HCT116 (cell line): ENCODE data around the gene NRTN. TPM values are rescaled to one million over a fixed set of nuclear protein-coding genes. Genes with fewer than 3 reads are reported as not detected.
A peak's percentile ranks its signal among the peaks of the same experiment; 100 is the strongest.

Source experiments
- ATAC-seq: fragments of 200-7000 bp; cut with Tn5 transposase; 2 replicates; pipeline ENCODE4 v1.9.1; 2020; ENCODE audit warnings: mild to moderate bottlenecking, moderate library complexity
- BruUV-seq: library from RNA; stranded (reverse); fragments of 400-500 nt; replicated peaks from 2 replicates; lab custom pipeline; 2021; lab: Mats Ljungman, UMichigan
- CTCF ChIA-PET: fragments of 300-600 bp; sonication (Branson Sonifier 250); formaldehyde crosslinking; loops from one replicate; lab custom pipeline; 2021; ENCODE audit warnings: antibody characterized with exemption; lab: Charles Lee
- POLR2A ChIA-PET: fragments of 300-600, 350-600 bp; sonication (Branson Sonifier 250); formaldehyde crosslinking; loops from one replicate; lab custom pipeline; 2021; ENCODE audit warnings: antibody characterized with exemption; lab: Charles Lee
- RAD21 ChIA-PET, 2 experiments: fragments of 300-600 bp; sonication (Branson Sonifier 250); formaldehyde crosslinking; loops; one replicate each; lab custom pipeline; 2023; ENCODE audit warnings: low total read pairs in 2 of 2; ENCODE audit not compliant: uncharacterized antibody in 2 of 2, unreplicated experiment in 2 of 2, low non-redundant PET in 1 of 2; lab: Charles Lee
- DNase-seq: peaks from one replicate; pipeline ENCODE4 v3.0.0-alpha.2; 2010; ENCODE audit warnings: low read depth, low spot score
- H2AFZ ChIP-seq: fragments of 200-600 bp; shearing (Covaris generic), sonication (generic); 2 replicates; pipeline ENCODE4 v1.6.1; 2017; ENCODE audit warnings: low read depth, mixed run types, mixed read lengths, antibody characterized with exemption, low read length; ENCODE audit not compliant: poor library complexity, severe bottlenecking
- H3K27ac ChIP-seq: 2 replicates; pipeline ENCODE4 v1.5.1; 2012; ENCODE audit warnings: low read depth, low read length
- H3K27me3 ChIP-seq: fragments of 200-600 bp; sonication (generic); 2 replicates; pipeline ENCODE4 v1.6.1; 2016; ENCODE audit warnings: mixed run types, low read length, mixed read lengths; ENCODE audit not compliant: insufficient read depth
- H3K36me3 ChIP-seq, 2 experiments: fragments of 200-500 bp in 1 of 2; fragments of 200-600 bp in 1 of 2; sonication (Bioruptor generic) in 1 of 2; sonication (generic) in 1 of 2; 2 replicates each; pipeline versions ENCODE4 v1.5.1 to v1.6.1; 2014 to 2016; ENCODE audit warnings: low read length in 2 of 2, inconsistent platforms in 1 of 2, mixed read lengths in 1 of 2, mixed run types in 1 of 2; ENCODE audit not compliant: insufficient read depth in 2 of 2, control insufficient read depth in 1 of 2
- H3K4me1 ChIP-seq, 2 experiments: fragments of 200-600 bp in 1 of 2; sonication (generic) in 1 of 2; 2 replicates each; pipeline versions ENCODE4 v1.5.1 to v1.6.1; 2012 to 2017; ENCODE audit warnings: low read length in 2 of 2, inconsistent platforms in 1 of 2, mild to moderate bottlenecking in 1 of 2, mixed read lengths in 1 of 2, mixed run types in 1 of 2, moderate library complexity in 1 of 2; ENCODE audit not compliant: insufficient read depth in 2 of 2, control insufficient read depth in 1 of 2
- H3K4me2 ChIP-seq: fragments of 200-600 bp; sonication (generic); 2 replicates; pipeline ENCODE4 v1.6.1; 2017; ENCODE audit warnings: mixed run types, low read length, mixed read lengths
- H3K4me3 ChIP-seq, 2 experiments: fragments of 200-600 bp in 1 of 2; sonication (generic) in 1 of 2; replicated peaks in 1 of 2; 2 replicates each; pipeline ENCODE4 v1.5.1; 2011 to 2016; ENCODE audit warnings: low read length in 2 of 2, control low read depth in 1 of 2, low read depth in 1 of 2, mild to moderate bottlenecking in 1 of 2, mixed read lengths in 1 of 2, mixed run types in 1 of 2
- H3K79me2 ChIP-seq: fragments of 200-600 bp; sonication (generic); 2 replicates; pipeline ENCODE4 v1.6.1; 2017; ENCODE audit warnings: mild to moderate bottlenecking, mixed run types, low read length, moderate library complexity, mixed read lengths; ENCODE audit not compliant: insufficient read depth
- H3K9ac ChIP-seq: fragments of 200-600 bp; sonication (generic); 2 replicates; pipeline ENCODE4 v1.6.1; 2016; ENCODE audit warnings: low read length, mixed read lengths
- H3K9me2 ChIP-seq: fragments of 200-600 bp; sonication (generic), shearing (Covaris generic); 2 replicates; pipeline ENCODE4 v1.6.1; 2017; ENCODE audit warnings: mixed run types, mild to moderate bottlenecking, moderate library complexity; ENCODE audit not compliant: insufficient read depth
- H3K9me3 ChIP-seq, 2 experiments: fragments of 200-500 bp in 1 of 2; fragments of 200-600 bp in 1 of 2; sonication (Bioruptor generic) in 1 of 2; sonication (generic) in 1 of 2; 2 replicates each; pipeline ENCODE4 v1.6.1; 2014 to 2017; ENCODE audit warnings: low read length in 2 of 2, mixed read lengths in 2 of 2, inconsistent platforms in 1 of 2, low read depth in 1 of 2, mild to moderate bottlenecking in 1 of 2, mixed run types in 1 of 2, moderate library complexity in 1 of 2; ENCODE audit not compliant: control insufficient read depth in 1 of 2, insufficient read depth in 1 of 2
- H4K20me1 ChIP-seq: fragments of 200-600 bp; sonication (generic), shearing (Covaris generic); 2 replicates; pipeline ENCODE4 v1.6.1; 2017; ENCODE audit warnings: mixed run types, mild to moderate bottlenecking, moderate library complexity; ENCODE audit not compliant: insufficient read depth
- CBX3 ChIP-seq: IDR thresholded peaks from 2 replicates; pipeline ENCODE4 v1.6.1; 2012; ENCODE audit warnings: low read depth
- POLR2AphosphoS5 ChIP-seq: IDR thresholded peaks from 2 replicates; pipeline ENCODE4 v1.6.1; 2011; ENCODE audit warnings: mild to moderate bottlenecking, low read depth, low read length, moderate library complexity
- SRF ChIP-seq: IDR thresholded peaks from 2 replicates; pipeline ENCODE4 v1.6.1; 2012; ENCODE audit warnings: low read depth
- TCF7L2 ChIP-seq: IDR thresholded peaks from 2 replicates; pipeline ENCODE4 v1.7.0; 2011; ENCODE audit warnings: borderline replicate concordance, inconsistent platforms; ENCODE audit not compliant: insufficient read depth, insufficient read length; ENCODE audit errors: extremely low read depth
- intact Hi-C: fragments of 100-400 bp; cut with micrococcal nuclease; formaldehyde crosslinking; loops from 2 replicates; pipeline ENCODE4 v1.10.0; 2022
- total RNA-seq: library from RNA; stranded (reverse); gene quantifications from one replicate; pipeline ENCODE4 v1.2.1, GENCODE V29; 2021; ENCODE audit not compliant: unreplicated experiment
- TF ChIP-seq, protein P1 (sequence below), 3 experiments: fragments of 200-600 bp in 1 of 3; sonication (generic) in 1 of 3; IDR thresholded peaks in 2 of 3; conservative IDR thresholded peaks in 1 of 3; 2 replicates each; pipeline ENCODE4 v1.5.1; 2012 to 2017; ENCODE audit warnings: low read depth in 2 of 3, low read length in 2 of 3, antibody characterized with exemption in 1 of 3, borderline replicate concordance in 1 of 3, control low read depth in 1 of 3, mild to moderate bottlenecking in 1 of 3, mixed read lengths in 1 of 3, mixed run types in 1 of 3, moderate library complexity in 1 of 3; ENCODE audit not compliant: insufficient read depth in 1 of 3

Gene NRTN
- total RNA-seq, 1 experiment from 2014 or later, result 11.5 TPM

DNA sequence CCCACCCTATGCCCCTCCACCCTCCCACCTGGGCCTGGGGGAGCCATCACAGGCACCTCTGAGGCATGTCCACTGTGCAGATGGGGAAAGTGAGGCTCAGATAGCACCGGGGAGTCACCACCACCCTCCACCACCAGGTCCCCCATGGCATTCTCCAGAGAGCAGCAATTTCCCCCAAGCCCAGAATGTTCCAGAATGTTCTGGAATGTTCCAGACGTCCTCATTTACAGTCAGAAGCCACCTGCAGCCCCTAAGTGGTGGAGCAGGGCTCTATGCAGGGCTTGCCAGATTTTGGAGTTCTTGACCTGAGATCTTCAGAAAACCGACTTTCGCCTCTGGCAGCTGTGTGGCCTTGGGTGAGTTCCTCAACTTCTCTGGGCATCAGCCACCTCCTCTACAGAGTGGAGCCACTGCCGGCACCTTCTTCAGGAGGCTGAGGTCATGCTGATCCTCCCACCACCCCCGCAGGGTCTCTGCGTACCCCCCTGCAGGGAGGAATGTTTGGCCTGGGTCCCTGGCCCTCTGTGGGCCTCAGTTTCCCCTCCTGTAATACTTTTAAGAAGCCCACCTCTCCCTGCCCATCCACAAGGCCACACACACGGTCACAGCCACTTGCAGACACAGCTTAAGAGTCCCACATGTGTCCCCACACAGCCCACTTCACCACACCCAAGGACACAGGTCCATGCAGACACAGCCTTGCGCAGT, 59.3 kb downstream of the NRTN start:
- DNase-seq, result no peak
- Histone ChIP-seq H3K4me1 (no peaks in the 10 kb centered on the region; a peak in 1 of 4 replicates), H3K9ac (no peak overlapping the region), H3K79me2 (no peaks in the 10 kb centered on the region), H3K27ac (no peak overlapping the region), H4K20me1 (no peaks in the 10 kb centered on the region), H3K27me3 (no peaks in the 10 kb centered on the region), H3K4me2 (no peak overlapping the region), H2AFZ (no peak overlapping the region), H3K9me3 (no peaks in the 10 kb centered on the region), H3K9me2 (no peaks in the 10 kb centered on the region), H3K4me3 (no peak overlapping the region), H3K36me3 (no peaks in the 10 kb centered on the region)
- ATAC-seq, result no peak
- TF ChIP-seq TCF7L2 (no peak), SRF (no peak)
- POLR2A ChIA-PET, result no interaction called here
- intact Hi-C loops, result no loop called here
- no TSS peak for BruUV-seq
- CTCF ChIA-PET, result no interaction called here
- RAD21 ChIA-PET, result no interaction called here

DNA sequence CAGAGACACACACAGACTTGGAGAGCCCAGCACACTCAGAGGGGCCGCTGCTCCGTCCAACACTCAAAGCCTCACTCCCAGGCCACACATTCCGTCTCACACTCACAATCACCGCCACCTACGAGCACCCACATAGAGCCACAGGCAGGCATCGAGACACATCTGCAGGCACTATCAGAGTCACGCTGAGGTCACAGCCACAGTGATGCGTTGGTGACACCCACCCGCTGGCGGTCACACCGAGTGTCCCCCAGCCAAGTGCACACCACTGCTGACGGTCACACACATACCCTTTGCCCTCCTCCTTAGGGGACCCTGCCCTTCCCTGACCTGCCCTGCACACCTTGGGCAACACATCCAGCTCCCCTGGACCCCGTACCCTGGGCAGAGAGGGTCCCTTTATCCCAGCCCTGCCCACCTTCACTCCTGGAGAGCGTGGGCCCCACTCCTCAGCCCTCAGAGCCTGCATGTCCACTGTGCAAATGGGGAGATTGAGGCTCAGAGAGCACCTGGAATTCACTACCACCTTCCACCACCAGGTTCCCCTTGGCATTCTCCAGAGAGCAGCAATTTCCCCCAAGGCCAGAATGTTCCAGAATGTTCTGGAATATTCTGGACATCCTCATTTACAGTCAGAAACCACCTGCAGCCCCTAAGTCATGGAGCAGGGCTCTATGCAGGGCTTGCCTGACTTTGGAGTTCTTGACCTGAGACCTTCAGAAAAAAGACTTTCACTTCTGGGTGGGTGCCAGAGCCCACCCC, 60.0 kb downstream of the NRTN start:
- intact Hi-C loops, result no loop called here
- Histone ChIP-seq H3K9ac (no peak overlapping the region), H3K27me3 (no peaks in the 10 kb centered on the region), H3K9me3 (no peaks in the 10 kb centered on the region), H4K20me1 (no peaks in the 10 kb centered on the region), H3K4me3 (no peak overlapping the region), H2AFZ (no peak overlapping the region), H3K27ac (no peak overlapping the region), H3K4me1 (no peaks in the 10 kb centered on the region; a peak in 1 of 4 replicates), H3K79me2 (no peaks in the 10 kb centered on the region), H3K36me3 (no peaks in the 10 kb centered on the region), H3K9me2 (no peaks in the 10 kb centered on the region), H3K4me2 (no peak overlapping the region)
- POLR2A ChIA-PET, result no interaction called here
- RAD21 ChIA-PET, result no interaction called here
- BruUV-seq, result no TSS peak
- CTCF ChIA-PET, result no interaction called here
- DNase-seq (no peak), ATAC-seq (peak; percentile 52)
- TF ChIP-seq POLR2AphosphoS5 (no peak), CBX3 (no peak)
- TF ChIP-seq, protein P1, sequence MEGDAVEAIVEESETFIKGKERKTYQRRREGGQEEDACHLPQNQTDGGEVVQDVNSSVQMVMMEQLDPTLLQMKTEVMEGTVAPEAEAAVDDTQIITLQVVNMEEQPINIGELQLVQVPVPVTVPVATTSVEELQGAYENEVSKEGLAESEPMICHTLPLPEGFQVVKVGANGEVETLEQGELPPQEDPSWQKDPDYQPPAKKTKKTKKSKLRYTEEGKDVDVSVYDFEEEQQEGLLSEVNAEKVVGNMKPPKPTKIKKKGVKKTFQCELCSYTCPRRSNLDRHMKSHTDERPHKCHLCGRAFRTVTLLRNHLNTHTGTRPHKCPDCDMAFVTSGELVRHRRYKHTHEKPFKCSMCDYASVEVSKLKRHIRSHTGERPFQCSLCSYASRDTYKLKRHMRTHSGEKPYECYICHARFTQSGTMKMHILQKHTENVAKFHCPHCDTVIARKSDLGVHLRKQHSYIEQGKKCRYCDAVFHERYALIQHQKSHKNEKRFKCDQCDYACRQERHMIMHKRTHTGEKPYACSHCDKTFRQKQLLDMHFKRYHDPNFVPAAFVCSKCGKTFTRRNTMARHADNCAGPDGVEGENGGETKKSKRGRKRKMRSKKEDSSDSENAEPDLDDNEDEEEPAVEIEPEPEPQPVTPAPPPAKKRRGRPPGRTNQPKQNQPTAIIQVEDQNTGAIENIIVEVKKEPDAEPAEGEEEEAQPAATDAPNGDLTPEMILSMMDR (IDR thresholded peaks at IDR 0.05 in 2 of 3, conservative IDR thresholded peaks at IDR 0.05 in 1 of 3; ENCODE audit: borderline replicate concordance in 1 of 3, insufficient read depth in 1 of 3, low read depth in 2 of 3, low read length in 2 of 3), result peak in 2 of 3 experiments; percentile 30 to 47; a peak in 3 of 6 replicates
